GM04503 (cell line): ENCODE results near the gene CISD1.

Experiments used
- DNase-seq: peaks from one replicate; pipeline ENCODE4 v3.0.0-alpha.2; 2012; ENCODE audit warnings: low read depth

The CISD1 gene

GRCh38 chr10:58266003-58266825, 2.7 kb upstream of the CISD1 start:
- DNase-seq: no peak

- DNase-seq: no peak
Observed at GRCh38 chr10:58266826-58267712, 1.9 kb upstream of the CISD1 start.

GRCh38 chr10:58267713-58268453, 1.1 kb upstream of the CISD1 start, which contains the start of gene IPMK:
Gene IPMK (minus strand): TSS chr10:58267894. CDS start chr10:58267611, 283 bp downstream.
- peak; percentile 57 for DNase-seq

- DNase-seq: no peak
Observed at GRCh38 chr10:58268454-58268945, 462 bp upstream of the CISD1 start.

DNA sequence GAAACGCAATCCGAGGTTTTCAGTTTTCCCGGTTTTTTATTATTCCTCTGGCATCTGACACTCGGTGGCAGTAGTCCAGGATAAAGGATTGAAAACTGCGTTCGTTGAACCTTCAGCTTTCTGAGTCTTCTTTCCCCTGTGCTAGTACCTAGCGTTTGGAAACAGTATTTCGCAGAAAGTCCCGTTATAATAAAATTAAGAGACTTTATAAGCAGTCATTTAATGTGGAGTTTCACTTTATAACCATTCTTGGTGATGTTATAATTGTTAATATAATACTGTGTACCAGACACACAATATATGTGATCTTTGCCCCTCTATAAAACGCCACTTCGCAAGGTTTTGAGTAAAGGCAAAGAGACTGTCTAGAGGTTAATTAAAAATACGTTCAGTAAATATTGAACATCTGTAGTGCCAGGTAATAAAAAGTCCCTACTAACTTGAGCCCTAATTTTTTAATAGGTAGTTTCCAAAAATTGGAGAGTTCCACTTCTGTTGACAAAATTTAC, 874 bp downstream of the CISD1 start:
- DNase-seq: no peak

DNA sequence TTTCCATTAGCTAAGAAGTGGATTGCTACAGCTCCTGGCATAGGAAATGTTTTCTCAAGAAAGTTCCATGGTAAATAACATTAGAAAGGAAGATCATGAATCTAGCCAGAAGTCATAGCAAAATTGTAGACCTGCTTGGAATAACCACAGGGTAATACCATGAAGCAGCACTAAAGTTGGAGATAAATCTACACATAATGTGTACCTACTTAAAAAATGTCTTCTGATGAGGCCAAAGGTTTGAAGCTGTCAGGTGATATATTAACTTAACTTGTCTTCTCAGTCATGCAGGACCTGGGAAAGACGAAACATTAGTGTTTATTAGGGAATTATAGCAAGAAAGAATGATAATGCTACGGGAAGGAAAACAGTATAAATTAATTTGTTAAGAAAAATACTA, 6.3 kb downstream of the CISD1 start:
- DNase-seq: no peak

DNA sequence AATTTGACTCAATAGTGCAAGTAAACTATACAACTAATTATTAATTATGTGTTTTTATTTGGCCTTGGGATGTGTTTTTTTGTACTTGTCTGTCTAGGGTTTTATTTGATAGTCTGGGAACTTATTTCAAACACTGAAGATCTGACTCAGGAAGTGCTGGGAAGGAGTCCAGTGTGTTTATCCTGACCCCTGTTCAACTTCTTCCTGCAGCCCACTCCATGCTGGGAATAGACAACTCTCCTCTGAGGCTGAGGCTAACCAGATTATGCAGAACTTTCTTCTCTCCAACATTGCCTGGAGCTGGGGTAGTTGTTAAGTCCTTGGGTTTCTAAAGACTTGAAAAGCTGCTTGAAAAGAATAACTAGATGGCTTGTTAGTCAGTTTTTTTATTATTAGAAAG, 6.9 kb downstream of the CISD1 start:
- no peak for DNase-seq

DNA sequence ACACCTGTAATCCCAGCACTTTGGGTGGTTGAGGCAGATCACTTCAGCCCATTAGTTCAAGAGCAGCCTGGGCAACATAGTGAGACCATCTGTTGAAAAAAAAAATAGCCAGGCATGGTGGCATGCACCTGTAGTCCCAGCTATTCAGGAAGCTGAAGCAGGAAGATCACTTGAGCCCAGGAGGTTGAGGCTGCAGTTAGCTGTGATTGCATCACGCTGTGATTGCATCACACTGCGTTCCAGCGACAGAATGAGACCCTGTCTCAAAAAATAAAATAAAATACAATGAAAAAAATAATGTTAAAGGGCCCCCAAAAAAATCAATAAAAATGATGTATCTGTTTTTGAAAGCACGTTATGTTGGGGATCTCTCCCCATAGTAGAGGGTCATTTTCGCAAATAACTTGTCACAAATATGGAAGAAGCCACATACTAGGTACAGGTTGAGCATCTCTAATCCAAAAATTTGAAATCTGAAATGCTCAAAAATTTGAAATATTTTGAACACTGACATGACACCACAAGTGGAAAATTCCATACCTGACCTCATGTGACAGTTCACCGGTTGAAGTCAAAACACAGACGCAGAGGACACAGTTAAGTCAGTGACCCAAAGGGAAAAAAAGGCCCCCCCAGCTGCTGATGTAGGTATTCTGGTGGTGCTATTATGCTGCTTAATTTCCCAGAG, 9.5 kb downstream of the CISD1 start:
- no peak for DNase-seq

- DNase-seq: no peak
Observed at GRCh38 chr10:58278962-58279307, 10.0 kb downstream of the CISD1 start.

DNA sequence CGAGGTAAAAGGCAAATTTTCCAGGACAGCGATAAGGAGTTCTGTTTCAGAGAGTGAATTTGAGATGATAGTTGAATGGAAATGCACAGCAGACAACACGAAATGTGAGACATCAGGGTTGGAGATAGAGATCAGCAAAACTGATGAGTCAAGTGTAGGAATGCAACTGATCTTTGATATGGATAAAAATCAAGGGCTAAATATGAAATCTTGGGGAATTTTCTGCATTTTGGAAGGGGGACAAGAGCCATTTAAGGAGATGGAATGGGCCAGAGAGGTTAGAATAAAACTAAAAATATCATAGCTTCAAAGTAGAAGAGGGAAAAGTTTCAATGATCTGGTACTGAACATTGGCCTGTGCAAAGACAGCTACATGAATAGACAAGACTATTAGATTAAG, 11.5 kb downstream of the CISD1 start:
- no peak for DNase-seq

DNA sequence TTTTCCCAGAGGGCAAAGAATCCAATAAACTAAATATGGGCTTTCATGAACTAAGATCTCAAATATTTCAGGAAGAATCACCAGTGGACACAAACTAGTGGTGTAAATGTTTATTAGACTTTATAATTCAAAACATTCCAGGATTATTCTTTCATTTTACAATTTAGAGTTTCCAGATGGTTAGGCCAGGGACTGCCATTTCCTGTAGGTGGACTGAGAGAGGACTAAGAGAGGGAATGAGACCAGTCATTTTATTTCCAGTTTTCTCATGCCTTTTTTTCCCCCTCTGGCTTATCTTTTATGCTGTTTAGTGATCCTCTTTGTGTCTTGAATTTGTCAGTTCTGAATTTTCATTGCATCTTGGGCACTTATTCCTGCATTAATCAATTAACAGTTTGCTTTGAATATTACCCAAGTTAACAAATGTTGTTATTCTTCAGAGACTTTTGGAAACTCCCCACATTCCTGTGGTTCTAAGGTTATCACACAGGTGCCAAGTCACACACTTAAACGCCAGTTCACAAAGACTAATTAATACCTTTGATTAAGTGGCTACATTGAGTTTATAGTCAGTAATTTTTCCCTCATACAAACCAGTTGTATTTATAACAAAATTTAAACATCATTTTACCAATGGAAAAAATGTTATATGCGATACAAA, 12.3 kb downstream of the CISD1 start:
- DNase-seq: no peak

DNA sequence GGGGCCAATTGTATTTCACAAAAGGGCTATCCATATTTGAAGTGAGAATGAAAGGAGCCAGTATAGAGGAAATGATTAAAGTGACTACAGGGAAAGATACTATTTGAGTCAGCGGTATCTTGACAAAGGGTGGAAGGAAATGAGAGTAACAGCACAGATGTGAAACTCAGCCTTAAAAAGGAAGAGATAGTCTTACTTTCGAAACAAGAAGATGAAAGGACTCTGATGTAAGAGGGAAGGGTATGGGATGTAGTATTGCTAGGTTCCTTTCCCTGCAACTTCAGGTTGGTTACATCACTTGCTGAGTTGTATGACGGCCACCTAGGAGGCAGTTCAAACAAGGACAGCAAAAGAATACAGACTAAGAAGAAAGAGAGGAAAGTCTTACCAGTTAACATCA, 13.7 kb downstream of the CISD1 start:
- no peak for DNase-seq

DNA sequence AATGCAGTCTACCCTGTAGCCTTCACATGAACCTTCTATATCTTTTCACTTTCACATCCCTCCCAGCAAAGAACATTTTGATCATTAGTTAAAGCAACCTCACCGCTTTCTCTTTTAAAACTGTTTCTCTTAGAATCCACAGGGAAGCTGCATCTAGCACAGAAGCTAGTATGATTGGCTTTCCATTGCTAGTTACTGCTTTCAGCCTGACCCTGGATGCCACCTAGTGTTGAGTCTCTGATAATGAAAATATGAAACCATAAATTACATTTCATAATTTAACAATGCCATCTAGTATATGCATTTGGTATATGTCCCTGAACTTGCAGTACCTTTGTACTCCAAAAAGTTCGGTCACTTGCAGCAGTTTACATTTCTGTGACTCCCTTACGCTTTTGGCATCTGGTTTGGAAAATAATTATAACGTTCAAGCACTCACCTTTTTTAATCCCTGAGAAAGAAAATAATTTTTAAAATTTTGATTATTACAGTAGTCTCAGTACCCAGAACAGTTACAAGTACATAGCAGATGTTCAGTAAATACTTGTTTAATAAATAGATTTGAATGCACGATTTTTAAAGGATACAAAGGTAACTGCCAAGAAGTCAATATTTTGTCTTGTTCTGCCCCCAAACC, 22.7 kb downstream of the CISD1 start:
- no peak for DNase-seq

GRCh38 chr10:58293989-58294388, 25.0 kb downstream of the CISD1 start:
- DNase-seq: no peak

GRCh38 chr10:58299580-58299979, 30.6 kb downstream of the CISD1 start:
- no peak for DNase-seq

DNA sequence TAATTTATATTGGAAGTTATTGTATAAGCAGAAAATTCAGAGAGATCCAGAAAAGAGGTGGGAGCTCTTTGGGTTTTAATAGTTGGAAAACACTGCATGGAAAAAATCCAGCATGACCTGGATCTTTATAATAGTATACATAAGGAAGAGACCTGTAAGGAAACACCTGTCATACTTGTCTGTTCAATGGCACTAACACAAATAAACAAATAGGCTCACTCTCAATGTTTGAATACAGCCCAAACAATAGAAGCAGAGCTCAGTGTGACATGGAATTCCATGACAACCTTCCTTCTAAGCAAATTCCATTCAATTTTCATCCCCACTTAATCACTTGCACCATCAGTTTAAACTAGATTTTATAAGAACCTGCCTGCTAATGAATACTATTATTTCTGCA, 31.7 kb downstream of the CISD1 start:
- DNase-seq: no peak

GRCh38 chr10:58302254-58302653, 33.3 kb downstream of the CISD1 start:
- DNase-seq: no peak

GRCh38 chr10:58304099-58304633, 35.2 kb downstream of the CISD1 start:
- DNase-seq: no peak

GRCh38 chr10:58305821-58306220, 36.9 kb downstream of the CISD1 start:
- no peak for DNase-seq

GRCh38 chr10:58307676-58308075, 38.7 kb downstream of the CISD1 start:
- DNase-seq: no peak
